ENCODE data around the gene PRORP. TPM values are rescaled to one million over a fixed set of nuclear protein-coding genes. Genes with fewer than 3 reads are reported as not detected.
A peak's percentile ranks its signal among the peaks of the same experiment; 100 is the strongest.
"Not testable (repeated sequence)": the region's sequence is repeated elsewhere in the genome, so short reads cannot be mapped to it uniquely, and the experiment has no call there.

Gene PRORP
- total RNA-seq, 1 donor from 2014 or later, result 15.9 TPM

DNA sequence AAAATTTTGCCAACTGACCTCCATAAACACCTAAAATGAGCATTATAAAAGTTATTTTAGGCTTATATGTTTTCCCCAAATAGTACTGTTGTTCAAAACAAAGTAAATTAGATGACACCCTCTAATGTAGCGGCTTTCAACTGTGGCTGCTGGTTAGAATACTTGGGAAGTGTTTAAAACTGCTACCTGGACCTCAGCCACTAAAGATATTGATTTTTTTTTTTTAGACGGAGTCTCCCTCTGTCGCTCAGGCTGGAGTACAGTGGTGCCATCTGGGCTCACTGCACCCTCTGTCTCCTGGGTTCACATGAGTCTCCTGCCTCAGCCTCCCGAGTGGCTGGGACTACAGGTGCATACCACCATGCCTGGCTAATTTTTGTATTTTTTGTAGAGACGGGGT, 16.2 kb downstream of the PRORP start:
- no peak for DNase-seq

DNA sequence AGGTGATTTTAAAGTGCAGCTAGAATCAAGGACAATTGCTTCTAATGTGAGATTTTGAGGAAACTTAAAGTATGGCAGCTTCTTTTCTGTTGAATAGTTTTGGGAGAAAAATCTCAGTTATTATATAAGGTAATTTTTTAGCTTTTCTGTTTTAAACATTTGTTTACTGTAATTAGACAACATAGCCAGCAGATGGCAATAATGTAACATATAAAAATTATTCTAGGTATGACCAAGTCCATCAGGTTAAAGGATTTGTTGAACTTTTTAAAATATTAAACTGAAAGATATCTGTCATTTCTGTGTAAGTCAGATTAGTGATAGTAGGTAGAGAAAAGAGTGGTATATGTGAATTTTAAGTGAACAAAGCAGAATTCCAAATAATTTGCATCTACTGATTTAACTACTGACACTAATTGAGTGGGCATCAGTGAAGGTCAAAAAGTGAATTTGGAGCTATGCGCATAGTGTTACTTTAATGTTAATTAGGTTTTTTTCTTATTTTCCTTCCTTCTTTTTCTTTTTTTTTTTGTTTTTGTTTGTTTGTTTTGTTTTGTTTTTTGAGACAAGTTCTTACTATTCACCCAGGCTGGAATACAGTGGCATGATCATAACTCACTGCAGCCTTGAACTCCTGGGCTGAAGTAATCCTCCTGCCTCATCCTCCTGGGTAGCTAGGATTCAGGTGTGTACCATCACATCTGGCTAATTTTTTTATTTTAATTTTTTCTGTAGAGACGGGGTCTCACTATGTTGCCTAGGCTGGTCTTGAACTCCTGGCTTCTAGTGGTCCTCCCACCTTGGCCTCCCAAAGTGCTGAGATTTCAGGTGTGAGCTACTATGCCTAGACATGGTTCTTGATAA, 18.6 kb downstream of the PRORP start:
- peak; percentile 54 for DNase-seq

DNA sequence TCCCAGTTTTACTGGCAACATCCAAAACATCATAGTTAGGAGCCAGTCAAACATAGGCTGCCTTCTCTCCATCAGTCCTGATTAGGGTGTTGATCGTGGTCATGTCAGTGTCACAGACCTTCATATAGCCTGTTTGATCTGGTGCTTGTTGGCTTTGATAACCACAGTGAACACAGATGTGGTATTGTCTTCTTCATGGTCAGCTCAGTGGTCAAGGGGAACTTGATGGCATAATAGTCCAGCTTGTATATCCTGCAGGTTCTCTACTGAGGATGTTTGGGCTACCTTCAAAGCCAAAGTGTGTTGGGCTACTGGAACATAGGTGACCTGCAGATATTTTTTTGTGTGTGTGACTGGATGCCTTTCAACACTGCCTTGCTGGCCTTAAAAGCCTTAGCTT, 21.7 kb downstream of the PRORP start:
- no peak for DNase-seq

DNA sequence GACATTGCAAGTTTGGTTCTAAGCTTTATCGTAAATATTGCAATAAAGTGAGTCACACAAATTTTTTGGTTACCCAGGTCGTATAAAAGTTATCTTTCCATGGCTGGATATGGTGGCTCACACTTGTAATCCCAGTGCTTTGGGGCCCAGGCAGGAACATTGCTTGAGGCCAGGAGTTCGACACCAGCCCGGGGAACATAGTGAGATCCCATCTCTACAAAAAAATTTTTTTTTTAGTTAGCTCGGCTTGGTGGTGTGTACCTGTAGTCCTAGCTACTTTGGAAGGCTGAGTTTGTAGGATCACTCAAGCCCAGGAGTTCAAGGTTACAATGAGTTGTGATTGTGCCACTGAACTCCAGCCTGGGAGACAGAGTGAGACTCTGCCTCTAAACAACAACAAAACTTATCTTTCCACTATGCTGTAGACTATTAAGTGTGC, 24.4 kb downstream of the PRORP start:
- no peak for DNase-seq

DNA sequence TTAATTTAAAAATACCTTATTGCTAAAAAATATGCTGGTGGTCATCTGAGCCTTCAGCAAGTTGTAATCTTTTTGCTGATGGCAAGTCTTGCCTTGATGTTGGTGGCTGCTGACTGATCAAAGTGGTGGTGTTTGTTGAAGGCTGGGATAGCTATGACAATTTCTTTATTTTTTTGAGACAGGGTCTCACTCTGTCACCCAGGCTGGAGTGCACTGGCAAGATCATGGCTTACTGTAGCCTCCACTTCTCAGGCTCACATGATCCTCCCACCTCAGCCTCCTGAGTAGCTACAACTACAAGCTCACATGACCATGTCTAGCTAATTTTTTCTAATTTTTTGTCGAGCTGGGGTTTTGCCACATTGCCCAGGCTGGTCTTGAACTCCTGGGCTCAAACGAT, 24.8 kb downstream of the PRORP start:
- no peak for DNase-seq

DNA sequence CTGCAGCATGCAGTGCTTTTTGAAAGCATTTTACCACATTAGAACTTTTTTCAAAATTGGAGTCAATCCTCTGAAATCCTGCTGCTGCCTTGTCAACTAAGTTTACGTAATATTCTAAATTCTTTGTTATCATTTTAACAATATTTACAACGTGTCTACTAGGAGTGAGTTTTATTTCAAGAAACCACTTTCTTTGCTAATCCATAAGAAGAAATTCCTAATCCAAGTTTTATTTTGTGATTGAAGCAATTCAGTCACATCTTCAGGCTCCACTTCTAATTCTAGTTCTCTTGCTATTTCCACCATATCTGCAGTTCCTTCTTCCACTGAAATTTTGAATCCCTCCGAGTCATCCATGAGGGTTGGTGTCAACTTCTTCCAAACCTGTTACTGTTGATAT, 25.4 kb downstream of the PRORP start:
- no peak for DNase-seq

DNA sequence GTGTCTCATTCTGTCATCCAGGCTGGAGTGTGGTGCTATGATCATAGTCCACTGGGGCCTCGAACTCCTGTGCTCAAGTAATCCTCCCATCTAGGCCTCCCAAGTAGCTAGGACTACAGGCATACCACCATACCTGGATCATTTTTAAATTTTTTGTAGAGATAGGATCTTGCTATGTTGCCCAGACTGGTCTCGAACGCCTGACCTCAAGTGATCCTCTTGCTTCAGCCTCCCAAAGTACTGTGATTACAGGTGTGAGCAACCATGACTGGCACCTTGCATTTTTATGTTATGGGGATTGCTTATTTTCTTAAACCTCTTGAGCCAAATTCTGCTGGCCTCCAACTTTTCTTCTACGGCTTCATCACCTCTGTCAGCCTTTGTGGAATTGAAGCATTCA, 26.9 kb downstream of the PRORP start:
- no peak for DNase-seq

DNA sequence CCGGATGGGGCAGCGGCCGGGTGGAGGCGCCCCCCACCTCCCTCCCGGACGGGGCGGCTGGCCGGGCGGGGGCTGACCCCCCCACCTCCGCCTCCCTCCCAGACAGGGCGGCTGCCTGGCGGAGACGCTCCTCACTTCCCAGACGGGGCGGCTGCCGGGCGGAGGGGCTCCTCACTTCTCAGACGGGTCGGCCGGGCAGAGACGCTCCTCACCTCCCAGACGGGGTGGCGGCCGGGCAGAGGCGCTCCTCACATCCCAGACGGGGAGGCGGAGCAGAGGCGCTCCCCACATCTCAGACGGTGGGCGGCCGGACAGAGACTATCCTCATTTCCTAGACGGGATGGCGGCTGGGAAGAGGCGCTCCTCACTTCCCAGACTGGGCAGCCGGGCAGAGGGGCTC, 30.2 kb downstream of the PRORP start:
- not testable (repeated sequence) for DNase-seq

DNA sequence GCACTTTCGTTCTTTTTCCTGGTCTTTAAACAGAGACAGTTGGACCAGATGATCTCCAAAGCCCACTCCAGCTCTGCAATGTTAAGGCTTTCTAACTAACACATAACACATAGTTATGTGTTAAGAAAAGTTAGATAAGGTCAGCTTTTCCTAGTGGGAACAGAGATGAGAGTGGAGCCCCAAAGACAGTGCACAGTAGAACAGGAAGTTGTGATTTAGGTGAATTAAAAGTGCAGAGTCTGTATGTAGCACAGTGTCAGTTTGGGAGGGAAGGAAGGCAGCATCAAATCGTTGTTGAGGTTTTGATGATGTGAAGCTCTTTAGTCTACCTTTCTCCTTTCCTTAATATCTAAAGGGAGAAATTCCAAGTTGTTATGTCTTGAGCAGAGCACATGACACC, 31.7 kb downstream of the PRORP start:
- no peak for DNase-seq

DNA sequence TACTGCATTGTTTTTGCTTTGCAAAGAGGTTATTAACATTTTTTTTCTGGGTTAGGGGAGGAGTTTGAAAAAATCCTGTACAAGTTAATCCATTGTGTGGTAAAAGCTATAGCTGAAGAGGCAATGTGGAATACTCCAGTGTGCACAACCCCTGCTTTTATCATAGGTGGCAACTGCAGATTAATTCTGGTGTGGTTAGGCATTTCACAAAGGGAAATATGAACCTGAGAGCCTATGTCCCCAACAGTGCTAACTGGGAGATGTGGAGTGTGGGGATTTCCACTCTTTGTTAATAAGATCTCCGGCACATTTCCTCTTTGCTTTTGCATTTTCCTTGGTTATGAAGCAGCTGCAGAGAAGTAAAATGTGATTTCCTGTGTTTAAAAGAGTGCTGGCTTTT, 33.6 kb downstream of the PRORP start:
- peak; percentile 10 for DNase-seq

DNA sequence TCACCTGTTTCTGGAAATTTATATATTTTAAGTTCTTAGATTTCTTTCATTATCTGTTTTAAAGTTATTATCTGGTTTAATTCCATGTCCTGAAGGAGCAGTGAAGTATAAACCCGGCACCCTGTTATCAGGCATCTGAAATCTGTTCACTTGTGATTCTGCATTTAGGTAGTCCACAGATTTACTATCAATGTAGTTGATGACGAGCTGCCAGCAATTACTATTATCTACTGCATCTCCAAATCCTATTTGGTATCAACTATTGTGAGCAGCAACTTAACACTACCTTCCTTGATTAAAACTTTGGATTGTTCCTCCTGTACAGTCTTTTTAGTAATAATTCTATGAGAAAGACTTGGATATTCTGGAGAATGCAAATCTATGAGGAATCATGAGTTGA, 36.1 kb downstream of the PRORP start:
- no peak for DNase-seq

DNA sequence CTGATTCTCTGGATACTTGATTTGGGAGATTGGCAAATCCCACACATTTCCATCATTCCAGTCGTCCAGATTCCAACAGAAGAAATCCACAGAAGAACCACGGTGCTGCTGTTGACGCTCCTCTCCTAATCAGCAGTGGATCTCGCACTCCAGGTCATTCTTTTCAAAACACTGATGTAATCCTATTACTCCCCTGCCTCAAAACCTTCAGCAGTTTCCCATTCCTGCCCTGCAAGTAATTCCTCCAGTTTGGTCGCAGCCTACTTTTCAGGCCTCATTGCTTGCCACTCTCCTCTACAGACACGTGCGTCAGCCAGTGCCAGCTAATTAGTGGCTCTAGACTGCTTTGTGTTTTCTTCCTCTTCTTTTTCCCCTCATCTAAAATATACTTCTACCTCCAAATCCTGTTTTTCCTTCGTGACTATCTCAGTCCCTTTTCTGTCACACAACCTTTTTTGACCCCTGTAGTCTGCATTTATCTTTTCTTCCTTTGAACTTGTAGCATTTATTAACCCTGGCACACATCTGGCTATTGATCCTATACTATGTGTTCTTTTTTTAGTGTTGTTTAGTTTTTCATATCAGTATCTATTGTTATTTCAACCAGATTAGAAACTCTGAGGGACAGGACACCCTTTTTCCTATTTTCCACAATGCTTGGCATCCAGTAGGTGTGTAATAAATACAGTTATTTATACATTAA, 36.8 kb downstream of the PRORP start:
- no peak for DNase-seq

DNA sequence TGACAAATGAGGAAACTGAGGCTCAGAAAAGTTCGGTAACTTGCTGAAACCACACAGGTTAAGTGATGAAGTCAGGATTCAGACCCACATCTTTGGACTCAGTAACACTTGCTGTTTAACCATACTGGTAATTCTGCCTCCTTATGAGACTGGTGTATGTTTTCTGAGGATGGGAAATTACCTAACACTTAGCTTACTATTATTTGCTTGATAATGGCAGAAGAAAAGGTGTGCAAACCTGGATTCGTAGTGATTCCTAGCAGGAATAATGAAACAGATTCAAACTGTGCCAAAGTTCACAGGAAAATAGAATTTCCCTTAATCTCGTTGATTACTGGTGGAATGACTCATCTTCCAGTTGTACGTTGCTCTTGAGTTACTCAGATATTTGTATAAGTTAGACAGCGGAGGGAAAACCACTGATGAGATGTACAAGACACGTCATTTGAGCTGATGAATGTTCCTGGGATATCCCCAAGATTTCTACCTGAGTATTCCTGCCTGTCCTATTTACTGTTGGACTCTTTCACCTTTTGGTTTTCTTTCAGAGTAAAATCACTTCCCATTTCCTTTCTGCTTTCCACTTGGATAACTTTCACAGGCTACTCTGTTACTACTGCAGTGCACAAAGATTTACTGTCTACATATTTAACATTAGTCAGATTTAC, 37.5 kb downstream of the PRORP start:
- no peak for DNase-seq

DNA sequence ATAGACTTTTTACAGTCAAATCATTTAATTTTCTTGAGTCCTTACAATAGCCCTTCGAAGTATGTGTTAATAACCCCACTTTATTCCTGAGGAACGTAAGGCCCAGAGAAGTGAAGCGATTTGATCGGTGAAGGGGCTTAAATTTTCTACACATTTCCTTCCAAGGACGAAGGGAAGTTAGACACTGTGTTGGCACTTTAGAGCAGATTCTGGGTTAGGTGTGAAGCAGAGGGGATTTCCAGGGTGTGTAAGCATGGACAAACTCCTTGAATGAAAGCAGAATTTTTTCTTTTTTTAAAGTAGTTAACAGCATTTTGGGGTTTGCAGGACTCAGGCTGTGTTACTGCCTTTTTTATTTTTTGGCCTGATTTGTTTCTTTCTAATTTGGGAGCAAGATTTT, 38.9 kb downstream of the PRORP start:
- DNase-seq, result no peak

DNA sequence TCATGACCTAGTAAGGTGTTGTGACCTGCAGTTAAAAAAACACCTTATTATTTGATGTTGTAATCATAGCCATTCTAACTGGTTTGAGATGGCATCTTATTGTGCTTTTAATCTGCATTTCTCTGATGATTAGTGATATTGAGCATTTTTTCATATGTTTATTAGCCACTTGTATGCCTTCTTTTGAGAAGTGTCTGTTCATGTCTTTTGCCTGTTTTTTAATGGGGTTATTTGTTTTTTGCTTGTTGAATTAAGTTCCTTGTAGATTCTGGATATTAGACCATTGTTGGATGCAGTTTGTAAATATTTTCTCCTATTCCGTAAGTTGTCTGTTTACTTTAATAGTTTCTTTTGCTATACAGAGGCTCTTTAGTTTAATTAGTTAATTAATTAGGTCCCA, 41.0 kb downstream of the PRORP start:
- DNase-seq, result no peak

DNA sequence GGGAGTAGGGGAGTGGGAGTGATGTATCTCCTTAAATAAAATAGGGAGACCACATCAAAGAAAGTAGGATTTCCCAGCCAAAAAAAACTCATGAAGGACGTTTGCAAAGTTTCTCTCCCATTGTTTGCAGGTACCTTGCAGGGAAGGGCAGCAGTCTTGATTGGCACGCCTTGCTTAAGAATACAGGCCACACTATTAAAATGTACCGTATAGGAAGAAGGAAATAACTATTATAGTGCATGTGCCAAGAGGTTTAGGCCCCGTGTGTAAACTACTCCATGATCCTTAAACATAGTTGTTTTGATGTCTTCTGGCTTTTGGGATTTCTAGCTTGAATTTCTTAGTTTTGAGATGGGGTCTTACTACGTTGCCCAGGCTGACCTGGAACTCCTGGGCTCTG, 42.5 kb downstream of the PRORP start:
- no peak for DNase-seq

DNA sequence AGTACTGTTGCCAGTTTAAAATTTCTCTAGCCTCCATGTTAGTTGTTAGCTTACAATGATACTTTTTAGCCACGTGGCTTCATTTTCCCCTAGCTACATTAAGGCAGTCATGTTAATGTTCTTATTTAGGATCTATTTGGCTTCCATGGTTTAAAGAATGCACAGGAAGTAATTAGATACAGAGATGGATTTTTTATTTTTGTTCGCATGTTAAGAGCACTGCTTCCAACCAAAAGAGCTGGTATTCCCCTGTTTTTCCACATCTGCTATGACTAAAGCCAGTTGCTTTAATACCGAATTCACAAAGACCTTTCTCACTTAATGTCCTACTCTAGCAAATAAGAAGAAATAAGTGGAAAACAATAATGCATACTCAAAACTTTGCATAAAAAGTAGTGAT, 45.1 kb downstream of the PRORP start:
- no peak for DNase-seq

Other genes starting within 250 kb of the PRORP start
- gene BAZ1A, start 247.2 kb upstream of the PRORP start, total RNA-seq, result 25.7 TPM
- gene SRP54, start 139.6 kb upstream of the PRORP start, total RNA-seq, result 79.3 TPM
- 22.3 TPM for gene FAM177A1, start 76.3 kb upstream of the PRORP start, total RNA-seq
- 41.7 TPM for gene PPP2R3C, start 562 bp upstream of the PRORP start, total RNA-seq
- gene PSMA6, start 169.8 kb downstream of the PRORP start, total RNA-seq, result 165 TPM